Measurements from ENCODE around the gene CLCF1.

CLCF1 gene

GRCh38 chr11:67367761-67368227 lies 5.6 kb downstream of the CLCF1 start:
- Histone ChIP-seq H3K9me3 (ENCODE audit: control insufficient read depth, insufficient read depth, low read length) (no peaks in the 10 kb centered on the region), H3K9me2 (replicated peaks; ENCODE audit: control insufficient read depth, low read length) (no peaks in the 10 kb centered on the region), H3K27ac (ENCODE audit: low read depth, low read length) (no peak overlapping the region), H4K20me1 (ENCODE audit: control insufficient read depth, insufficient read depth, low read depth, low read length) (peaks cover 15% of the 10 kb centered on the region), H3K36me3 (ENCODE audit: control insufficient read depth, low read length) (peaks cover 45% of the 10 kb centered on the region), H3K79me2 (ENCODE audit: control insufficient read depth, low read length) (peaks cover 74% of the 10 kb centered on the region), H3K4me3 (ENCODE audit: low read length) (no peak overlapping the region), H3K4me1 (ENCODE audit: control insufficient read depth, low read length) (peaks cover 86% of the 10 kb centered on the region), H3K27me3 (ENCODE audit: control insufficient read depth, low read length) (no peaks in the 10 kb centered on the region), H3F3A (ENCODE audit: control insufficient read depth, insufficient read depth) (peaks cover 9% of the 10 kb centered on the region; the same call in 1 of the 2 replicates), H3K4me2 (ENCODE audit: low read length) (peak overlapping the region; percentile 24; the same call in 1 of the 2 replicates)
- TF ChIP-seq CTCF (IDR thresholded peaks at IDR 0.05; ENCODE audit: low read depth, low read length, poor library complexity, severe bottlenecking) (no peak), EZH2phosphoT487 (IDR thresholded peaks at IDR 0.05; ENCODE audit: borderline replicate concordance, low read length) (no peak)

GRCh38 chr11:67366961-67367760 lies 6.2 kb downstream of the CLCF1 start:
- no peak for TF ChIP-seq EZH2phosphoT487 (IDR thresholded peaks at IDR 0.05; ENCODE audit: borderline replicate concordance, low read length)
- no peak for TF ChIP-seq CTCF (IDR thresholded peaks at IDR 0.05; ENCODE audit: low read depth, low read length, poor library complexity, severe bottlenecking)
- H3K4me2 ChIP-seq (ENCODE audit: low read length), result peak overlapping the region; percentile 24; the same call in 1 of the 2 replicates
- no peak overlapping the region for H3K27ac ChIP-seq (ENCODE audit: low read depth, low read length)
- H3K9me2 ChIP-seq (replicated peaks; ENCODE audit: control insufficient read depth, low read length), result no peaks in the 10 kb centered on the region
- H3F3A ChIP-seq (ENCODE audit: control insufficient read depth, insufficient read depth), result peaks cover 9% of the 10 kb centered on the region; the same call in 1 of the 2 replicates
- peaks cover 69% of the 10 kb centered on the region for H3K79me2 ChIP-seq (ENCODE audit: control insufficient read depth, low read length)
- H4K20me1 ChIP-seq (ENCODE audit: control insufficient read depth, insufficient read depth, low read depth, low read length), result peaks cover 15% of the 10 kb centered on the region
- H3K9me3 ChIP-seq (ENCODE audit: control insufficient read depth, insufficient read depth, low read length), result no peaks in the 10 kb centered on the region
- peaks cover 48% of the 10 kb centered on the region for H3K36me3 ChIP-seq (ENCODE audit: control insufficient read depth, low read length)
- H3K4me3 ChIP-seq (ENCODE audit: low read length), result no peak overlapping the region
- H3K4me1 ChIP-seq (ENCODE audit: control insufficient read depth, low read length), result peaks cover 91% of the 10 kb centered on the region
- H3K27me3 ChIP-seq (ENCODE audit: control insufficient read depth, low read length), result no peaks in the 10 kb centered on the region

GRCh38 chr11:67366546-67366945 lies 6.9 kb downstream of the CLCF1 start:
- no peak for TF ChIP-seq CTCF (IDR thresholded peaks at IDR 0.05; ENCODE audit: low read depth, low read length, poor library complexity, severe bottlenecking)
- no peak for TF ChIP-seq EZH2phosphoT487 (IDR thresholded peaks at IDR 0.05; ENCODE audit: borderline replicate concordance, low read length)
- H4K20me1 ChIP-seq (ENCODE audit: control insufficient read depth, insufficient read depth, low read depth, low read length), result peaks cover 15% of the 10 kb centered on the region
- peaks cover 63% of the 10 kb centered on the region for H3K79me2 ChIP-seq (ENCODE audit: control insufficient read depth, low read length)
- H3K27ac ChIP-seq (ENCODE audit: low read depth, low read length), result no peak overlapping the region
- H3K4me2 ChIP-seq (ENCODE audit: low read length), result no peak overlapping the region; the same call in 1 of the 2 replicates
- peaks cover 91% of the 10 kb centered on the region for H3K4me1 ChIP-seq (ENCODE audit: control insufficient read depth, low read length)
- peaks cover 48% of the 10 kb centered on the region for H3K36me3 ChIP-seq (ENCODE audit: control insufficient read depth, low read length)
- peaks cover 6% of the 10 kb centered on the region; the same call in 1 of the 2 replicates for H3F3A ChIP-seq (ENCODE audit: control insufficient read depth, insufficient read depth)
- no peaks in the 10 kb centered on the region for H3K9me2 ChIP-seq (replicated peaks; ENCODE audit: control insufficient read depth, low read length)
- H3K27me3 ChIP-seq (ENCODE audit: control insufficient read depth, low read length), result no peaks in the 10 kb centered on the region
- no peak overlapping the region for H3K4me3 ChIP-seq (ENCODE audit: low read length)
- no peaks in the 10 kb centered on the region for H3K9me3 ChIP-seq (ENCODE audit: control insufficient read depth, insufficient read depth, low read length)
